Measurements from ENCODE around the gene TMEM179.
"Not testable (repeated sequence)": the region's sequence is repeated elsewhere in the genome, so short reads cannot be mapped to it uniquely, and the experiment has no call there.

TMEM179 gene

DNA sequence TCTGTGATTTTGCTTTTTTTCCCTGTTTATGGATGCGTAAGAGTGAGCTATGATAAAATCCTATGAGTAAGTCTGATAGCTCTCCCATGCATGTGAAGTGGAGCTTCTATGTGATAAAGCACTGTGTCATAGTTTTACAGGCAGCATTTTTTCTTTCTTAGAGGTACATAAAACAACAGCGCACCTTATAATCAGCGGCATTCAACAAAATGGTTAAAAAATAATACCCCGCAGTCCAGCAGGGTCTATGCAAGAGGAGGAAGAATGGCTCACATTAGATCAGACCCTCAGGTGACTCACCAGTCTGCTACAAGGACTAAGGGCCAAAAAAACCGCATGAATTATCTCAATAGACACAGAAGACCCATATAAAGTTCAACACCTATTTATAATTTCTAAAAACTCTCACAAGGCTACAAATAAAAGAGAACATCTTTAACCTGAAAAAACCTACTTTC is 33.0 kb upstream of the TMEM179 start:
- no peak for DNase-seq

DNA sequence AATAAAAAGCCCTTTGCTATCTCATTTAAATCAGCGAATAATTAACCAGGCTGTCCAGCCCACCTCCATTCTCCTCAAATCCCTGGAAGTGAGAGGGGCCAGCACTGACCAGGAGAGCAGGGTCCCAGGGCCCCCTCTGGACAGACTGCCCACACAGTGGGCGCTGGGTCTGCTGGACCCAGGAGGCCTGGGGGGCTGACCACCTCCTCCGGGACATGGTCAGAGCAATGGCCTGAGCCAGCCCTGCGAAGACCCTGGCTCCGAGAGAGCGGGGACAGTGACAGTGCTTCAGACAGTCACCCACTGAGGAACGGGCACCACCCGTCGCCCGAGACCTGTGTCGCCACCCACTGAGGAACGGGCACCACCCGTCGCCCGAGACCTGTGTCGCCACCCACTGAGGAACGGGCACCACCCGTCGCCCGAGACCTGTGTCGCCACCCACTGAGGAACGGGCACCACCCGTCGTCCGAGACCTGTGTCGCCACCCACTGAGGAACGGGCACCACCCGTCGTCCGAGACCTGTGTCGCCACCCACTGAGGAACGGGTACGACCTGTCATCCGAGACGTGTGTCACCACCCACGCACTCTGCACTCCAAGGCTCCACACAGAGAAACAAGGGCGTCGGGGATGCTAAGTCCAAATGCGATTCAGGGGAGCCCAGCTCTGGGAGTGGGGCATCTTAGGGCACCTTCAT is 32.4 kb upstream of the TMEM179 start:
- not testable (repeated sequence) for DNase-seq

DNA sequence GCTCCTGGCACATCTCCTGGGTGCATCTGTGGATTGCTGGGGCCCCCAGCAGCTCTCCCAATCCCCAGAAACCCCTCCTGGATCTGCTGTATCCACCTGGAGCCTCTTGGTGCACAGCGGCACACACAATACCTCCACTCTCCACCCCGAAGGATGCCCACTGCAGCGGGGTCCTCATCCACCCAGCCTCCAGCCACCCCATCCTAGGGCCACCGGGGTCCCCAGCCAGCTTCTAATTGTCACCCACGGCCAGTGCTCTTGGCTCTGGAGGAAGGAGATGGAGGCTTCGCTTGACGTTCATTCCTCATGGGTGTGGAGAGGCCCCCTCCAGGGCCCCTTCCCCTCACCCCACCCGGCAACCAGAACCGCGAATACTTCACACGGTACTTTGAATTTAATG is 31.6 kb upstream of the TMEM179 start:
- no peak for DNase-seq

DNA sequence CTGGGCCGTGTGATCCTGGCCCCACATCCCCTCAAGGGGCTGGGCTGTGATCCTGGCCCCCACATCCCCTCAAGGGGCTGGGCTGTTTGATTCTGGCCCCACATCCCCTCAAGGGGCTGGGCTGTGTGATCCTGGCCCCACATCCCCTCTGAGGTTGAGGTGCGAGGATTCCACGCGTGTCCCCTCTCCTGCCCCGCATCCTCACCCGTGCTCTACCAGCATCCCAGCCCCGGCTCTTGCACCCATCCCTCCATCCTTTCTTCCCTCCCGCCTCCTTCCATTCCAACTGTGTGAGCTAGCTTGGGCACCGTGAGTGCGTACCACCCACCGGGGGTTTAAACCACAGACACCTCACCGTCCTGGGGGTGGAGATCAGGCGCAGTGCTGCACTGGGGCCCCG is 31.1 kb upstream of the TMEM179 start:
- no peak for DNase-seq

DNA sequence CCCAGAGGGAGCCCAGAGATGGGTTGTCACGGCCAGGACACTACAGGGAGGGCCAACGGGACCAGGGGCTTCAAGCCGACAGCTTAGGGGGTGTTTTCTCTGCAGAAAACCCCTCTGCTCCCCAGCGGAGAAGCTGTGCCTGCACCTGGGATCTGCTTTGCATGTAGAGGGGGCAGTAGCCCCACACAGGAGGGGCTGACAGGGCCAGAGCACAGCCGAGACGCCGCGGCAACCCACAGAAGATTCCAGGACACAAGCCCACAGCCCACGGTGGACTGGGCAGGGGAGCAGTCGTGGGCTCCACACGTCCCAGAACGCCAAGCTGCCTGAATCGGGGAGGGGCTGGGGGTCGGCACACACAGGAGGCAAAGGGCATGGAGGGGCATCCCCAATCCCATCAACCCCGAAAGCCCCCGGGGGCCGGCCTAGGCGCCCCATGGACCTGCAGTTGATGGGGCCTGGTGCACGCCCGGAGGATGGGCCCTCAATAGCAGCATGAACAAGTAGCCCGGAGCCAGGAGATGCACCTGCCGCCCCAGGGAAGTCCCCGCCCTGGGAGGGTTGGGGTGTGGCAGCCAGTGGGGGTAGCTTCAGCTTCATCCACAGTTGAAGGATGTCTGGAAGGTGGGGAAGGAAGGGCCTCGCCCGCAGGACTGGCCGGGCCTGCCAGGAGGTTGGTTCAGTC is 30.5 kb upstream of the TMEM179 start:
- no peak for DNase-seq

DNA sequence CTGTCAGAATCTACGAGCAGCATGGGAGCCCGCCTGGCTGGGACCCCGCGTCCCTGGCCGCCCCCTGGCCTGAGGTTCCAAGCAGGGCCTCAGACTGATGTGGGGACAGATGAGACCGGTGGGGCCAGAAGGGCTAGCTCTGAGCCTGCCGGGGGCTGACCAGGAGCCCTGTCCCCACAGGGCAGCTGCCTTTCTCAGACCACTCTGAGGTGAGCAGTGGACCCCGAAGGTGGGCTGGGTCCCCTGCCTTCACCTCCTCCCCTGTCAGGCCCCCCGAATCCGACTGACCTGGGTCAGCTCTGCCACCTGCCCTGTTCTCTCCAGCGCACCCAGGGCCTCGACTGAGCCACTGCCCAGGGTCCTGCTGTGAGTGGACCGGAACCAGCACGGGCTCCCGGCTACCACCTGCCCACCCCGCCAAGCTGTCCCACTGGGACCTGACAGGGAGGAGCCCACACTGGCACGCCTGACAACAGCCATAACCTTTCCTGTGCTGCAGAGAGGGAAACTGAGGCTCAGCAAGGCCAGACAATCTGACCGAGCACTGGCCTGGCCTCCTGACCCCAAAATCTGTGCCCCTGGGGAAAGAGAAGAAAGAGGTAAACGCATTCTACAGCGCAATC is 29.7 kb upstream of the TMEM179 start:
- DNase-seq, result no peak

DNA sequence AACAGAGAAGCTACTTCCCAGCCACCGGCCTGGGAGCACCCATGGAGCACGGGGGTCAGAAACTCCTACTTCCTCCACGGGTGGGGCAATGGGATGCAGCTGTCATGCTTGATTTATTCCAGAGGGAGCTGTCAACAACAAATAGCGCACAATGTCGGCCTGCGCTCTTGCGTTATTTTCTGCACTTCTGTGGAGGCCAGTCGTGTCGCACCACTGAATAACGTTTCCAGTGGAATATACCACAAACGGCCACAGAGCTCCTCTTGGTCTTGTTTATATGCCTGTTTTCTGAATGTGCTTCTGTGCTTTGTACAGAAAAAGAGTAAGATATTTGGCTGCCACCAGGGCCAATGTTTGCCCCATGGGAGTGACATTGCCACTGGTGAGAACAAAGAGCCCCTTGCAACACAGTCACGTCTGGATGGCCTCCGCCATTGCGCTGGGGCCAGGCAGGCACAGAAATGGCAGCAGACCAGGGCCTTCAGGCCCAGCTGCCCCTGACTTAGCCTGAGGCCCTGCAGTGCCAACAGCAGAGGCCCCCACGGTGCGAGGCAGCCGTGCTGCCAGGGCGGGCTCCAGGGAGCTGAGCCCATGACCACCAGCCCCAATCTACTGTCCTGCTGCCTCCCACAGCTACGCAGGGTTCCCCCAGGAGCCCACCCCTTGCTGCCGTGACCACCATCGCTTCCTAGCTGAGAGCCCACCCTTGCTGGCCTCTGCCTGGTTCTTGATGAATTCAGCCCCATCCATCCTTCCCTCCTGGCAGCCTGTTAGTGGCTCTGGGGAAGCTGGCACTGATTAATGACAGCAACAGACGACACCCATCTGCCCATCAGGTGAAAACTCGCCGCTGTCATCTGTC is 28.9 kb upstream of the TMEM179 start:
- no peak for DNase-seq

DNA sequence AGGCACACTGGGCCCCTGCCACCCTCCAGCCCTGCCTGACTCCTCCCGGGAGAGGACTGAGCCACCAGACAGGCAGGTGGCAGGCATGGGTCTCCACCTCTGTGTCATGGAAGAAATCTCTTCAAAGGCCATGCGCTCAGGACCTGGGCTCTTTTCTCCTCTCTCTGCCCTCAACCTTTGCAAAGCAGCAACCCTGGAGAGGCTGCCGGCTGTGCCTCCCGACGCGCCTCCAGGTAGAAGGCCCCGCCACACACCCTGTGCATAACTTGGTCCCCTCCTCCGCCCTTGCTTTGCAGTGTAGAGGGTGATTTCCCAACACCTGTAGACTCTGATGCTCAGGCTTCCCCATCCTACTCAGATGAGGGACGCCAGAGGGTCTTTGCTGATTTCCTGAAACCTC is 28.2 kb upstream of the TMEM179 start:
- no peak for DNase-seq

DNA sequence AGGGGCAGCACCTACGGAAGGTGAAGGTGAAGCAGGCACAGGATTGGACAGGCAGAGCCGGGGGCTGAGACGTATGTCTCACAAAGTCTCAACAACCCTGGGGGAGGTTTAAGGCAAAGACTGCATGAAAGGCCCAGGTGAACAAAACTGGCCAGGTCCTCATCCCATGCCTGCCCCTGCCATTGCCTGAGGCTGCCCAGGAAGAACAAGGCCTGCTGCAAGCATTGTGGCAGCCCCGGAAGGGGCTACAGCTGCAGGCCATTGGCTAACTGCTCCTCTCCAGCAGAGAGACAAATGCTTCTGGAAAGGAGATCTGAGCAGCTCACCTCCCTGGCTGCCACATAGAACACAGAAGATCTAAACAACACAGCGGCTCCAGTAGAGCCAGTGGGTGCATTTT is 20.4 kb upstream of the TMEM179 start:
- DNase-seq, result no peak

DNA sequence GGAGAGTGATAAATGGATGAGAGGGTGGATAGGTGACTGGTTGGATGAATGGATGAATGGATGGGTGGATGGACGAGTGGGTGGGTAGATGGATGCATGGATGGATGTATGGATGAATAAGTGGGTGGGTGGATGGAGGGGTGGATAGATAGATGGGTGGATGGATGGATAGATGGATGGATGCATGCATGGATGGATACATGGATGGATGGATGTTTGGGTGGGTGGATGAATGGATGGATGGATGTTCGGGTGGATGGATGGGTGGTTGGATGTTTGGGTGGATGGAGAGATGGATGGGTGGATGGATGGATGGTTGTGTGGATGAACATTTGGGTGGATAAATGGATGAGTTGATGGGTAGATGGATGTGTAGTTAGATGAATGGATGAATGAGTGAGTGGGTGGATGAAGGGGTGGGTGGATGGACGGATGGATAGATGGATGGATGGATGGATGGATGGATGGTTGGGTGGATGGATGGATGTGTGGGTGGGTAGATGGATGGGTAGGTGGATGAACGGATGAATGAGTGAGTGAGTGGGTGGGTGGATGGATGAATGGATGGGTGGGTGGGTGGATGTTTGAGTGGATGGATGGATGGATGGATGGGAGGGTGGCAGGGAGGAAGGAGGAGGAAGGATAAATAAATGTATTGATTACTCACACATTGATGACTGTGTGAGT is 9.7 kb upstream of the TMEM179 start:
- no peak for DNase-seq

DNA sequence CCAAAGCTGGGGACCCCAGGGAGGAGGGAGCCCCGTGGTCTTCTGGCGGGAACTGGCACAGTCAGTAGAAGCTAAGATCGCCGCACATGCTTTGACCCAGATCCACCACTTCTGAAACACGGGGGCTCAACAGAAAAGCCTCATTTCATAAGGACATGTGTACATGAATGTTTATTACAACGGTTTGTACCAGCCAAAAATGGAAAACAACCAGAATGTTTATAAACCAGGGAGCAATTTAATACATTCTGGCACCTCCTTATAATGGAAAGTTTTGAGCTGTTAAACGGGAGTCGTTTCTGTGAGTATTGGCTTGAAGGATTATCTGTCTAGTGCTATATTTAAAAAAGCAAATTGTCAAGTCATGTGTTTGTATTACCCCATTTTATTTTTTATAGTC is 7.3 kb upstream of the TMEM179 start:
- no peak for DNase-seq

DNA sequence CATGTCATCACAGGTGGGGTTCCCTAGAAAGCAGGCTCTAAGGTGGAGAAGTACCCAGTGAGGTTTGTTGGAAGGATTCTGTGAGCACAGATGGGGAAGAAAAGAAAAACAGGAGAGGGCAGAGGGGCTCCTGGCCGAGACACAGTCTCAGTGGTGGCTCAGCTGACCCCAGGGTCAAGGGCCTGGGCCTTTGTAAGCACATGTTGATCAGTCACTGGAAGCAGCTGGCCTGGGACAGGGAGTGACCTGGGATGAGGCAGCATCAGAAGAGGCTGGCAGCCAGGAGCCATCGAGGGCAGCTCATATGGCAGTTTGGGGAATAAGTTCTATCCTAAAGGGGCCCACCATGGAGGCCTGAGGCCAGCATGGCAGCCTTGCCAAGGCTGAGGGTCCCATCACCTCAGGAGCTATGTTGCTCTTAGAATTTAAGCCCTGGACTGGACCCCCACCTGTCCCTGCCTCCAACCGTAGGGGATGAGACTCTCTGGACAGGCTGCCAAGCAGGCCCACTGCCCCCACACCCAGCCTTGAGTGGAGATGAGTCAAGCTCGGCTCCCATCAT is 6.3 kb upstream of the TMEM179 start:
- DNase-seq, result no peak

DNA sequence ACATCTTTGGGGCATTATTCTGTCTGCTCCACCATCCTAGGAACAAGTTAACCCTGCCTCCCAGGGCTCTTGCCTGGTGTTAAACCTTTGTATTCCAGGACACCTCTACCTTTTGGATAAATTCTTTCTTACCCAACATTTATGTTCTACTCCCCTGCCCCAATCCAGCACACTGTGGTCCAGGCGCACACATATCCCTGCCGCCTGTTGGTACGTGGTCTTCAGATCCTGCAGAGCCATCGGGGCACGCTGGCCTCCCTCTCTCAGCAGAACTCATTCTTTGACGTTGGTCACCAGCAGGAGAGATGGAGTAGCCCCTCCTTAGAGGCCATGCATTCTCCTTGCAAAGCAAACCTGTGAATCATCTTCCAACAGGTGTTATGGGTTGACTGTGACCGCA is 5.1 kb upstream of the TMEM179 start:
- DNase-seq, result no peak

DNA sequence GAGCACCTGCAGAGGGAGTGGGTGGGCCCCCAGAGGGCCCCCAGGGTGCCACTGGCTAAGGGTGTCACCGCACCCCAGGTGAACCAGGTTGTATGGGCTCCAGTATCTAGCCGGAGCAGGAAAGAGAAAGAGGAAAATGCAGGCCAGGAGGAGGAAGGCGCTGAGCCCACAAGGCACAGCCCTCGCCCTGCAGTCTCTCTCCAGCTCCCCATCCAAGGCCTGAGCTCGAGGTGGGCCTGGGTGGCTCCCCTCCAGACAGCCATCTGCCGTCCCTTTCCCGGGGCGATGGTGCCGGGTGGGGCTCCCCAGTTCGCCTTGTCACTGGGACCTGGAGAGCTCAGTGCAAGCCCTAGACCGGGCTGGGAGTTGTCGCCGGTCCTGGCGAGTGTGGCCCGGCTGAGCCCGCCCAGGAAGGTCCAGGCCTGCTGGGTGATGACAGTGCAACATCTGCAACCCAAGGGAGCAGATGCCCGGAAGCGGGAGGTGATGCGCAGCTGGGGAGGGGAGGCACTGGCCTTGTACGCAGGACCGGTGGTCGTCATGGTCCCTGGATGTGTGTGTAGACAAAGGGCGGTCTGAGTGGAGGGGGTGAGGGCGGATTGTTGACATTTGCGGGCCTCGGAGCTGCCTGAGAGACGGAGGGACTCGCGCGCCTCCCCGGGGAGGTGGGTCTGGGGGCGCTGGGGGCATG is 716 bp downstream of the TMEM179 start:
- DNase-seq, result no peak

DNA sequence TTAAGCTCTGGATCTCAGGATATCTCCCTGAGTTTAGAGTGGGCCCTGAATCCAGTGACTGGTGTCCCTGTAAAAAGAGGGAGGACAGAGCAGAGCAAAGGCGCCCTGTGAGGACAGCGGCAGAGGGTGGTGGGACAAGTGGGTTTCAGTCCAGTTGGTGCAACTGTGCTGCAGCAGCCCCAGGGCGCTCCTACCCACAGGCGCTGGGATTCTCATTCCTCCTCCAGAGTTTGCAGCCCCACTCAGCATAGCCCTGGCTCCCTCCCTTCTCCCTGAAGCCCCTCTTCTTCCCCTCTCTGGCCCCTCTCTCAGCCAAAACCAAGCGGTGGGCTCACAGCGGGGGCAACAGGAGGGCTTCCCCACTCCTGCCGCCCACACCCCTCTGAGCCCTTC is 1.6 kb downstream of the TMEM179 start:
- DNase-seq, result no peak

DNA sequence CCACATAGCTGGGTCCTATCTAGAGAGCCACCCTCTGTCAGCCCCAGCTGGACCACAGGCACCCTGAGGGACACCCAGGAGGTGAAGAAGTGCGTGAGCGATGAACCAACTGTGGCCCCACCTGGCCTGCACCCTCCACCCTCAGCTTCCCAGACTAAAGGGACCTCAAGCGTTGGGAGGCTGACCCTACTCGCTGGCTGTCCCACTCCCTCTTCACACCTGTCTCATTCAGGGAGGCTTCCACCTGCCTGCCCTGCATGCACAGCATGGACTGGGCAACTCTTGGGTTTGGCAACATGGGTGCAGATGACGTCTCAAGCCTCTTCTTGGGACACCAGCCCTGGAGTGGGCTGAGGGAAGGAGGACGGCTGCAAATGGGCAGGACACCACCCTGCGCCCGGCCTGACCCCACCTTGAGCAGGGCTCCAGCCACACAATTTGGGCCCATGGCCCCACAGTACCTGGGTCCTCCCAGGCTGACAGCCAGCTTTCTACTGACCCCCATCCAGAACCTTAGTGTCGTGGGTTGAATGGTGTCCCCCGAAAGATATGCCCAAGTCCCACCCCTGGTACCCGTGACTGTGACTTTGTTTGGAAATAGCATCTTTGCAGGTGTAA is 2.1 kb downstream of the TMEM179 start:
- no peak for DNase-seq

DNA sequence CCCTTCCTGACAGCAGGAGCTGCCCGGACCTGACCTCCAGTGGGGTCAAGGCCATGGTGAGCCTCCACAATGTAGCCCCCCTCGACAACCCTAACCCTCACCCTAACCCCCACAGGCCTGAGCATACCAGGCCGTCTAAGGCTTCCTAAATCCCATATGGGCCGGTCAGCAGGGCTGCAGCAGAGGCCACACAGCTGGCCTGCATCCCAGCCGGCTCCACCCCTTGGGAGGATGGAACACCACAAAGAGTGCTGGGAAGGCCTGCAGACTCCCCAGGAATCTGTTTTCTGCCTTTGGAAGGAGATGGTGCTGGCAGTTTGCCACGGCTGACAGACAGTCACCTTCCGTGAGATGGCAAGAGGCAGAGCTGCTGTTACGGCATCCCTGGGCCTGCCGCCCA is 2.8 kb downstream of the TMEM179 start:
- no peak for DNase-seq

DNA sequence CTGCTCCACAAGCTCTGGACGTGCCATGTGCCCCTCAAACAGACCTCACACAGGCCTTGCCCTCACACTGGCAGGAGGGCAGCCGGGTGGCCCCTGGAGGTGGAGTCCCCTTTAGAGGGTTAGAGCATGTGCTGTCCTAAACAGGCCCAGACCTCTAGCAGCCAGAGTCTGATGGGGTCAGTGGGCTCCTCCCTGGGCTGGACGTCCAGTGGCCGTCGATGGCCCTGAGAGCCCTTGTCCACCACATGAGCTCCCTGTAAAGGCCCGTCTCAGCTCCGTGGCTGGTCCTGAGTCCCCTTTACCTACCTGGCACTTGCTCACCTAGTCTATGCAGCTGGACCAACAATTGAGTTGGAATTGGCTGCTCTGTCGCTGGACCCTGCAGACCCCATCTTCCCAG is 3.8 kb downstream of the TMEM179 start:
- no peak for DNase-seq

DNA sequence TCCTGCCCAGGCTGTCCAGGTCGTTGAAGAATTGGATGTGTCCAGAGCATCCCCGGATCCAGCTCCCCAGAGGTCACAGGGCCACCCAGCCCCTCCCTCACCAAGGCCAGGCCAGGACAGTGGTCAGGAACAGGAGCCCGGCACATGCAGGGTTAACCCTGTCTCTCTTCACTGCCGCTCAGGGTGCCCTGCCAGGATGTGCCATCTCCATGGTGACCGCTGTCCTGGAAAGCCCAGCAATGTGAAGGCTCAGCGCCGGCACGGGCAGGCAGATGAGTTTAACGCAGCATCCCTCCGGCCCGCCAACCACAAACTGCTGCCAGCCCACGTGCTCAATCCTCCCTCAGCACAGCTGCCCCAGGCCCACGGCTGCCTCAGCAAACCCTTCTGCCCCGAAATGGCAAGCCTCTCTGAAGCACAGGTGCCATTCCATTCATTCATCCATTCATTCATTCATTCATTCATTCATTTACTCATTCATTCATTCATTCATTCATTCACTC is 4.4 kb downstream of the TMEM179 start:
- DNase-seq, result no peak

DNA sequence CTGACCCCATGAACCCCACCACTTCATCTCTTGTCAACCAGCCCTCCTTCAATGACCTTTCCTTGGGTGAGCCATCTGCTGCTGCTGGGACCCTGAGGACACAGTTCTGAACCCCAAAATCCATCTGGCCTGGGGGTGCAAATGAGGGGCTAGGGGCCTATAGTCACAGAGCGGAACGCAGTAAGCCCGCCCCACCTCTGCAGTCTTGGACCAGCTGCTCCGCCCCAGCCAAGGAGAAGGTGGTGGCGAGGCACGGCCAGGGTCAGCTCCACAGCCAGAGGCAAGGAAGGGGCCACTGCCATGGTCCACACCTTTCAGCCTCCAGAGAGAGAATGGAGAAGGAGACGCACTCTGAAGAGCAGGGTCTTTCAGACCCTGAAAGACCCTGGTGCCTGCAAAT is 5.1 kb downstream of the TMEM179 start:
- DNase-seq, result no peak

DNA sequence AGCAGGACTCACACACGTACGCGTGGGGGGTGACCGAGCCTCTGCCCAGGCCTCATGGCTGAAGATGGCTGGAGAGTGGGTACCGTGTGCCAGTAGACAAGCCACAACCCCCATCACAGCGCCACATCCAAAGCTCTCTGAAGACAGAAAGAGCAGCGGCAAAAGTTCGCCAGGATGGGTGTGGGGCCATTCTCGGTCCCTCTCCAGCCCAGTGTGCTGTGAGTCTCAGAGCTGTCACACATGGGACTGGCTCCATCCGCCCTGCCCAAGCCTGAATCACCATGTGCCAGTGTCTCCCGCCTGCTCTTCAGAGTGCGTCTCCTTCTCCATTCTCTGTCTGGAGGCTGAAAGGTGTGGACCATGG is 5.7 kb downstream of the TMEM179 start:
- no peak for DNase-seq

Data from bone marrow (tissue), 2 donors.